HTR-8/SVneo (cell line): ENCODE measurements around the gene CDH13.

Experiments
- DNase-seq: peaks from one replicate; pipeline ENCODE4 v3.0.0; 2011; ENCODE audit warnings: low spot score, mixed read lengths; ENCODE audit not compliant: insufficient read length
- FAIRE-seq: peaks from 2 replicates; lab custom pipeline; 2011; peaks lifted over from hg19 to GRCh38; lab: Jason Lieb, UNC

CDH13 gene

GRCh38 chr16:82646504-82646903, 19.7 kb downstream of the CDH13 start:
- FAIRE-seq (peak; percentile 57), DNase-seq (no peak)

- no peak for FAIRE-seq
- no peak for DNase-seq
These were observed 23.0 kb downstream of the CDH13 start for GRCh38 chr16:82649766-82650165.

GRCh38 chr16:82650804-82651203, 24.0 kb downstream of the CDH13 start:
- no peak for DNase-seq
- FAIRE-seq: no peak

GRCh38 chr16:82651921-82652601, 25.3 kb downstream of the CDH13 start:
- DNase-seq (no peak), FAIRE-seq (no peak)

GRCh38 chr16:82652826-82653225, 26.1 kb downstream of the CDH13 start:
- DNase-seq: no peak
- FAIRE-seq: peak; percentile 60

- DNase-seq: peak; percentile 77
- peak; percentile 84 for FAIRE-seq
These were observed 27.1 kb downstream of the CDH13 start for GRCh38 chr16:82653550-82654511.

GRCh38 chr16:82655072-82655714, 28.4 kb downstream of the CDH13 start:
- DNase-seq (peak; percentile 69), FAIRE-seq (peak; percentile 55)

- DNase-seq (no peak), FAIRE-seq (peak; percentile 36)
These were observed 29.1 kb downstream of the CDH13 start for GRCh38 chr16:82655720-82656490.

- FAIRE-seq: no peak
- DNase-seq: peak; percentile 32
These were observed 30.5 kb downstream of the CDH13 start for GRCh38 chr16:82657239-82657638.

GRCh38 chr16:82657786-82658185, 31.0 kb downstream of the CDH13 start:
- FAIRE-seq (no peak), DNase-seq (no peak)

- DNase-seq (no peak), FAIRE-seq (no peak)
These were observed 32.0 kb downstream of the CDH13 start for GRCh38 chr16:82658796-82659195.

- FAIRE-seq (peak; percentile 81), DNase-seq (peak; percentile 34)
These were observed 33.4 kb downstream of the CDH13 start for GRCh38 chr16:82660075-82660645.

- DNase-seq (no peak), FAIRE-seq (peak; percentile 31)
These were observed 34.2 kb downstream of the CDH13 start for GRCh38 chr16:82660966-82661365.

- DNase-seq: no peak
- FAIRE-seq: peak; percentile 48
These were observed 37.4 kb downstream of the CDH13 start for GRCh38 chr16:82664181-82664580.

- DNase-seq (no peak), FAIRE-seq (no peak)
These were observed 38.3 kb downstream of the CDH13 start for GRCh38 chr16:82665025-82665424.

GRCh38 chr16:82667437-82667836, 40.7 kb downstream of the CDH13 start:
- no peak for DNase-seq
- peak; percentile 28 for FAIRE-seq

- peak; percentile 36 for FAIRE-seq
- DNase-seq: no peak
These were observed 41.3 kb downstream of the CDH13 start for GRCh38 chr16:82668094-82668493.

- DNase-seq (no peak), FAIRE-seq (no peak)
These were observed 45.0 kb downstream of the CDH13 start for GRCh38 chr16:82671741-82672140.

- FAIRE-seq: no peak
These were observed 45.9 kb downstream of the CDH13 start for GRCh38 chr16:82672676-82673075.

GRCh38 chr16:82675300-82675699, 48.5 kb downstream of the CDH13 start:
- DNase-seq (no peak), FAIRE-seq (no peak)

More at GRCh38 chr16:82672676-82673075, 45.9 kb downstream of the CDH13 start:
- no peak for DNase-seq
